Esophagus muscularis mucosa (tissue), 4 donors: ENCODE data around the gene UVSSA. TPM values are rescaled to one million over a fixed set of nuclear protein-coding genes. Genes with fewer than 3 reads are reported as not detected.
"Not testable (repeated sequence)": the region's sequence is repeated elsewhere in the genome, so short reads cannot be mapped to it uniquely, and the experiment has no call there.

Source experiments
- DNase-seq: peaks from one replicate; pipeline ENCODE4 v3.0.0-alpha.2; 2017; ENCODE audit errors: extremely low spot score
- H3K27ac ChIP-seq, 4 donors: fragments of 200-600 bp; sonication (generic); replicated peaks in 1 of 4; 1 replicate in 3 of 4; 2 replicates in 1 of 4; pipeline ENCODE4 v1.5.1; 2016 to 2019; ENCODE audit warnings: mild to moderate bottlenecking in 1 of 4
- H3K27me3 ChIP-seq, 4 donors: fragments of 200-600 bp; sonication (generic); one replicate each; pipeline versions ENCODE4 v1.5.1 to v1.6.0; 2016 to 2019
- H3K36me3 ChIP-seq, 4 donors: fragments of 200-600 bp; sonication (generic); one replicate each; pipeline ENCODE4 v1.5.1; 2016 to 2019
- H3K4me1 ChIP-seq, 4 donors: fragments of 200-600 bp; sonication (generic); one replicate each; pipeline ENCODE4 v1.5.1; 2016 to 2019
- H3K4me3 ChIP-seq, 4 donors: fragments of 200-600 bp; sonication (generic); 1 replicate in 2 of 4; 2 replicates in 2 of 4; pipeline ENCODE4 v1.5.1; 2016 to 2019; ENCODE audit warnings: mild to moderate bottlenecking in 4 of 4, moderate library complexity in 1 of 4
- H3K9me3 ChIP-seq, 4 donors: fragments of 200-600 bp; sonication (generic); 1 replicate in 3 of 4; 2 replicates in 1 of 4; pipeline ENCODE4 v1.5.1; 2016 to 2019
- EP300 ChIP-seq: sonication (generic); formaldehyde crosslinking; IDR thresholded peaks from one replicate; pipeline ENCODE4 v1.6.1; 2017; ENCODE audit warnings: antibody characterized with exemption
- POLR2A ChIP-seq: fragments of 450-650 bp; IDR thresholded peaks from one replicate; pipeline ENCODE4 v1.6.1; 2017; ENCODE audit warnings: antibody characterized with exemption, moderate library complexity, mild to moderate bottlenecking, low read depth
- POLR2AphosphoS5 ChIP-seq, 2 donors: sonication (generic); formaldehyde crosslinking; IDR thresholded peaks; one replicate each; pipeline ENCODE4 v1.6.1; 2017; ENCODE audit warnings: antibody characterized with exemption in 2 of 2
- WGBS: methylation state at CpG from one replicate; pipeline ENCODE4 v1.1.5; 2018; 5-methylcytosine and 5-hydroxymethylcytosine counted together
- intact Hi-C: fragments of 100-400 bp; cut with DNase I; formaldehyde crosslinking; loops from one replicate; pipeline ENCODE4 v1.15.1; 2023
- total RNA-seq, 4 donors: library from RNA; depleted of rRNA; stranded (reverse); fragments of >200 nt; gene quantifications; one replicate each; pipeline versions ENCODE4 v1.1.0 to v1.2.1, GENCODE V29; 2016
- TF ChIP-seq, protein P1 (sequence below), 3 experiments: fragments of 200-600 bp in 2 of 3; fragments of 450-650 bp in 1 of 3; sonication (generic) in 2 of 3; IDR thresholded peaks; one replicate each; pipeline ENCODE4 v1.5.1; 2017 to 2019; ENCODE audit warnings: antibody characterized with exemption in 3 of 3, mild to moderate bottlenecking in 2 of 3, moderate library complexity in 1 of 3

UVSSA gene
- total RNA-seq, 4 donors from 2014 or later: 8.9 to 16.5 (median 13.1) TPM

GRCh38 chr4:1321946-1322650, 24.9 kb upstream of the UVSSA start:
- H3K4me3 ChIP-seq: no peak overlapping the region
- peaks cover 0 to 7% (median 2%) of the 10 kb centered on the region in 4 donors for H3K4me1 ChIP-seq
- peaks cover 24 to 90% (median 77%) of the 10 kb centered on the region in 4 donors for H3K36me3 ChIP-seq
- no peak for TF ChIP-seq POLR2AphosphoS5 (IDR thresholded peaks at IDR 0.05)
- H3K9me3 ChIP-seq: no peaks in the 10 kb centered on the region
- intact Hi-C loops: no loop called here
- 84% methylated on average over 6 of the region's 18 CpGs for WGBS
- no peak for DNase-seq
- H3K27ac ChIP-seq: no peak overlapping the region
- no peaks in the 10 kb centered on the region for H3K27me3 ChIP-seq

DNA sequence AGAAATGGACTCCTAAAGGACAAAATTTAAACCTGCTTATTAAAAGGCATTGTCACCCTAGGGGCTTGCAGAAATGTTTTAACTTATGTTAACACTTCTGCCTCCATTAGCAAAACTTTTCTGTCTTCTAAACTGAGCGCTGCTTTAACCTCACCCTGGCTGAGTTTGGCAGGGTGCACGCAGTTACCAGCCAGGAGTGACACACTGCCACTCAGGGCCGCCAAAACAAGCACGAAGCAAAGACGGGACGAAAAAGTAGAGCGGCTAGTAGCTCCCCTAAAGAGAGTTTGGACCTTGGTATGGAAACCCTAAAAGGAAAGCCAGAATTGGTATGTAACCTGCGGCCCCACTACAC, 23.8 kb upstream of the UVSSA start:
- H3K27me3 ChIP-seq: no peaks in the 10 kb centered on the region
- no peaks in the 10 kb centered on the region for H3K9me3 ChIP-seq
- no peak overlapping the region for H3K27ac ChIP-seq
- TF ChIP-seq POLR2A (no peak), EP300 (no peak), POLR2AphosphoS5 (IDR thresholded peaks at IDR 0.05) (no peak)
- H3K36me3 ChIP-seq: peaks cover 26 to 90% (median 77%) of the 10 kb centered on the region in 4 donors
- intact Hi-C loops: no loop called here
- 89% methylated on average over 8 of the region's 8 CpGs for WGBS
- H3K4me3 ChIP-seq: no peak overlapping the region
- DNase-seq: no peak
- peaks cover 0 to 7% (median 2%) of the 10 kb centered on the region in 4 donors for H3K4me1 ChIP-seq

DNA sequence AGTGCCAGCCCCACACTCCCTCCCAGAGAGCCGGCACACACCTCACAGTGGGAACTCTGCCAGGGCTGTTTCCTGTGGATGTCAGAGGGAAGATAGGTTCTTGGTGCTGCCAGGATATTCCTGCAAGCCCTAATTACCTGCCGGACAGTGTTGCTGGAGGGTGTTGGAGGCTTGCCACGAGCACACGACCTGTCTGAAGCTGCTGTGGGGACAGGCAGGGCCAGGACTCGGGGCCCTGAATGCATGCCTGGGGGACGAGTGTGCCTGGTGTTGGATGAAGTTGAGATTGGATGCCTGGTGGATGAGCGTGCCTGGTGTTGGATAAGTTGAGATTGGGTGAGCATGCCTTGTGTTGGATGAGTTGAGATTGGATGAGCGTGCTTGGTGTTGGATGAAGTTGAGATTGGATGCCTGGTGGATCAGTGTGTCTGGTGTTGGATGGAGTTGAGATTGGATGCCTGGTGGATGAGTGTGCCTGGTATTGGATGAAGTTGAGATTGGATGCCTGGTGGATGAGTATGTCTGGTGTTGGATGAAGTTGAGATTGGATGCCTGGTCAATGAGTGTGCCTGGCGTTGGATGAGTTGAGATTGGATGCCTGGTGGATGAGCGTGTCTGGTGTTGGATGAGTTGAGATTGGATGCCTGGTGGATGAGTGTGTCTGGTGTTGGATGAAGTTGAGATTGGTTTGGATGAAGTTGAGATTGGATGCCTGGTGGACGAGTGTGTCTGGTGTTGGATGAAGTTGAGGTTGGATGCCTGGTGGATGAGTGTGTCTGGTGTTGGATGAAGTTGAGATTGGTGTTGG, 23.2 kb upstream of the UVSSA start:
- Histone ChIP-seq H3K27me3 (no peaks in the 10 kb centered on the region), H3K9me3 (no peaks in the 10 kb centered on the region), H3K4me3 (no peak overlapping the region), H3K36me3 (peaks cover 31 to 90% (median 77%) of the 10 kb centered on the region in 4 donors), H3K4me1 (peaks cover 0 to 4% (median 1%) of the 10 kb centered on the region in 4 donors), H3K27ac (no peak overlapping the region)
- 81% methylated on average over 10 of the region's 11 CpGs for WGBS
- intact Hi-C loops: no loop called here
- TF ChIP-seq POLR2A (no peak), POLR2AphosphoS5 (IDR thresholded peaks at IDR 0.05) (no peak)
- TF ChIP-seq, protein P1, sequence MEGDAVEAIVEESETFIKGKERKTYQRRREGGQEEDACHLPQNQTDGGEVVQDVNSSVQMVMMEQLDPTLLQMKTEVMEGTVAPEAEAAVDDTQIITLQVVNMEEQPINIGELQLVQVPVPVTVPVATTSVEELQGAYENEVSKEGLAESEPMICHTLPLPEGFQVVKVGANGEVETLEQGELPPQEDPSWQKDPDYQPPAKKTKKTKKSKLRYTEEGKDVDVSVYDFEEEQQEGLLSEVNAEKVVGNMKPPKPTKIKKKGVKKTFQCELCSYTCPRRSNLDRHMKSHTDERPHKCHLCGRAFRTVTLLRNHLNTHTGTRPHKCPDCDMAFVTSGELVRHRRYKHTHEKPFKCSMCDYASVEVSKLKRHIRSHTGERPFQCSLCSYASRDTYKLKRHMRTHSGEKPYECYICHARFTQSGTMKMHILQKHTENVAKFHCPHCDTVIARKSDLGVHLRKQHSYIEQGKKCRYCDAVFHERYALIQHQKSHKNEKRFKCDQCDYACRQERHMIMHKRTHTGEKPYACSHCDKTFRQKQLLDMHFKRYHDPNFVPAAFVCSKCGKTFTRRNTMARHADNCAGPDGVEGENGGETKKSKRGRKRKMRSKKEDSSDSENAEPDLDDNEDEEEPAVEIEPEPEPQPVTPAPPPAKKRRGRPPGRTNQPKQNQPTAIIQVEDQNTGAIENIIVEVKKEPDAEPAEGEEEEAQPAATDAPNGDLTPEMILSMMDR (IDR thresholded peaks at IDR 0.05): no peak
- no peak for DNase-seq

DNA sequence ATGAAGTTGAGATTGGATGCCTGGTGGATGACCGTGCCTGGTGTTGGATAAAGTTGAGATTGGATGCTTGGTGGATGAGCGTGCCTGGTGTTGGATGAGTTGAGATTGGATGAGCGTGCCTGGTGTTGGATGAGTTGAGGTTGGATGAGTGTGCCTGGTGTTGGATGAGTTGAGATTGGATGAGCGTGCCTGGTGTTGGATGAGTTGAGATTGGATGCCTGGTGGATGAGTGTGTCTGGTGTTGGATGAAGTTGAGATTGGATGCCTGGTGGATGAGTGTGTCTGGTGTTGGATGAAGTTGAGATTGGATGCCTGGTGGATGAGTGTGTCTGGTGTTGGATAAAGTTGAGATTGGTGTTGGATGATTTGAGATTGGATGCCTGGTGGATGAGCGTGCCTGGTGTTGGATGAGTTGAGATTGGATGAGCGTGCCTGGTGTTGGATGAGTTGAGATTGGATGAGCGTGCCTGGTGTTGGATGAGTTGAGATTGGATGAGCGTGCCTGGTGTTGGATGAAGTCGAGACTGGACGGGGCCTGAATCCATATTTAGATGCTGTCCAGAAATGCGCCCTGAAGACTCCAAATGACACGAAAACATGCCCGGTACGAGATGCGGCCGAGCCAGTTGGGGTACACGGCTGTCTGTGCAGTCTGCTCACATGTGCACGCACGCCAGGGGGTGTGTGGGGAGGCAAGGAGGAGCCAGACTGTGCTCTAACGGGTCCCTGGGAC, 22.4 kb upstream of the UVSSA start:
- intact Hi-C loops, H3K4me3 ChIP-seq, H3K9me3 ChIP-seq, DNase-seq, H3K27ac ChIP-seq, H3K27me3 ChIP-seq, H3K4me1 ChIP-seq: not testable (repeated sequence)
- peaks cover 37 to 90% (median 78%) of the 10 kb centered on the region in 4 donors for H3K36me3 ChIP-seq
- WGBS: 89% methylated on average over 20 of the region's 20 CpGs

DNA sequence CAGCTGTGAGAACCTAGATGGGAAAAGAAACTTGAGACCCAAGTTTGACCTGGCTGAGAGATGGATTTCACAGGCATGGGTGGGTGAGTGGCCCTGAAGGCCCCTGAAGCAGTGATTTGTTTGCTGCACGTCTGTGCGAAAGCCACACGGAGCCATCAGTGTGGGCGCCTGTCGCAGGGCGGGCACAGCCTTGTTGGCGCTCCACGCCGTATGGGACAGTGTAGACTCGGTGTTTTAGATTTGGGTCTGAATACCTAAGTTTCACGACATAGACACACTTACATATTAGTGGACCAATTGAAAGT, 21.9 kb upstream of the UVSSA start:
- Histone ChIP-seq H3K4me3 (no peak overlapping the region), H3K27me3 (no peaks in the 10 kb centered on the region), H3K36me3 (peaks cover 37 to 90% (median 80%) of the 10 kb centered on the region in 4 donors), H3K27ac (no peak overlapping the region), H3K4me1 (peaks cover 0 to 11% (median 3%) of the 10 kb centered on the region in 4 donors), H3K9me3 (no peaks in the 10 kb centered on the region)
- TF ChIP-seq POLR2A: no peak
- TF ChIP-seq POLR2AphosphoS5 (IDR thresholded peaks at IDR 0.05): no peak
- TF ChIP-seq, protein P1 (IDR thresholded peaks at IDR 0.05): no peak
- no peak for TF ChIP-seq EP300
- 90% methylated on average over 11 of the region's 11 CpGs for WGBS
- no peak for DNase-seq
- intact Hi-C loops: no loop called here
